MM.1S (cell line): ENCODE measurements around the gene LMCD1.

Experiments
- EZH2 ChIP-seq: fragments of 300-600 bp; sonication (generic); optimal IDR thresholded peaks from 2 replicates; pipeline ENCODE3; 2017; ENCODE audit warnings: low read depth, mild to moderate bottlenecking, antibody characterized with exemption, low read length, mixed read lengths
- EZH2phosphoT487 ChIP-seq: fragments of 300-600 bp; sonication (generic); IDR thresholded peaks from 2 replicates; pipeline ENCODE4 v1.6.1; 2018; ENCODE audit warnings: antibody characterized with exemption, low read length
- TF ChIP-seq, protein P1 (sequence below): fragments of 300-600 bp; sonication (generic); IDR thresholded peaks from 2 replicates; pipeline ENCODE4 v1.5.1; 2016; ENCODE audit warnings: antibody characterized with exemption, low read length, mixed read lengths

- TF ChIP-seq, protein P1, sequence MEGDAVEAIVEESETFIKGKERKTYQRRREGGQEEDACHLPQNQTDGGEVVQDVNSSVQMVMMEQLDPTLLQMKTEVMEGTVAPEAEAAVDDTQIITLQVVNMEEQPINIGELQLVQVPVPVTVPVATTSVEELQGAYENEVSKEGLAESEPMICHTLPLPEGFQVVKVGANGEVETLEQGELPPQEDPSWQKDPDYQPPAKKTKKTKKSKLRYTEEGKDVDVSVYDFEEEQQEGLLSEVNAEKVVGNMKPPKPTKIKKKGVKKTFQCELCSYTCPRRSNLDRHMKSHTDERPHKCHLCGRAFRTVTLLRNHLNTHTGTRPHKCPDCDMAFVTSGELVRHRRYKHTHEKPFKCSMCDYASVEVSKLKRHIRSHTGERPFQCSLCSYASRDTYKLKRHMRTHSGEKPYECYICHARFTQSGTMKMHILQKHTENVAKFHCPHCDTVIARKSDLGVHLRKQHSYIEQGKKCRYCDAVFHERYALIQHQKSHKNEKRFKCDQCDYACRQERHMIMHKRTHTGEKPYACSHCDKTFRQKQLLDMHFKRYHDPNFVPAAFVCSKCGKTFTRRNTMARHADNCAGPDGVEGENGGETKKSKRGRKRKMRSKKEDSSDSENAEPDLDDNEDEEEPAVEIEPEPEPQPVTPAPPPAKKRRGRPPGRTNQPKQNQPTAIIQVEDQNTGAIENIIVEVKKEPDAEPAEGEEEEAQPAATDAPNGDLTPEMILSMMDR, result no peak
- TF ChIP-seq EZH2 (no peak), EZH2phosphoT487 (no peak)
These were observed 15.7 kb upstream of the LMCD1 start for GRCh38 chr3:8485943-8486342.
